CD4-positive, alpha-beta memory T cell (primary cell): ENCODE results near the gene TRPM5. TPM values are rescaled to one million over a fixed set of nuclear protein-coding genes. Genes with fewer than 3 reads are reported as not detected.

Experiments
- CTCF ChIA-PET: fragments of 350-600 bp; sonication (Branson Sonifier 250); formaldehyde crosslinking; loops from one replicate; lab custom pipeline; 2021; ENCODE audit warnings: inconsistent platforms; ENCODE audit not compliant: partially characterized antibody; lab: Charles Lee
- POLR2A ChIA-PET: fragments of 350-600 bp; sonication (Branson Sonifier 250); formaldehyde crosslinking; loops from one replicate; lab custom pipeline; 2021; ENCODE audit not compliant: partially characterized antibody; lab: Charles Lee
- DNase-seq, 5 donors: peaks; one replicate each; pipeline versions ENCODE4 v3.0.0 to v3.0.0-alpha.2; 2020 to 2022; ENCODE audit warnings: mixed read lengths in 1 of 5
- H3K27ac ChIP-seq: one replicate; pipeline ENCODE4 v1.7.0; 2013; ENCODE audit warnings: low read depth, low read length
- H3K27me3 ChIP-seq: 2 replicates; pipeline ENCODE4 v1.7.0; 2013; ENCODE audit warnings: mild to moderate bottlenecking, low read length, moderate library complexity; ENCODE audit not compliant: insufficient read depth
- H3K36me3 ChIP-seq: 2 replicates; pipeline ENCODE4 v1.7.0; 2013; ENCODE audit warnings: mild to moderate bottlenecking, low read length, moderate library complexity; ENCODE audit not compliant: insufficient read depth
- H3K4me1 ChIP-seq: 2 replicates; pipeline ENCODE4 v1.7.0; 2013; ENCODE audit warnings: mild to moderate bottlenecking, low read length, moderate library complexity; ENCODE audit not compliant: insufficient read depth
- H3K4me3 ChIP-seq, 2 donors: one replicate each; pipeline ENCODE4 v1.7.0; 2013; ENCODE audit warnings: low read length in 2 of 2, mild to moderate bottlenecking in 1 of 2
- H3K9me3 ChIP-seq, 2 donors: one replicate each; pipeline ENCODE4 v1.7.0; 2013; ENCODE audit warnings: low read length in 2 of 2, control low read depth in 1 of 2; ENCODE audit not compliant: control insufficient read depth in 1 of 2
- H3K27ac Mint-ChIP-seq, 7 donors: one replicate each; pipeline ENCODE4 v1.8.0; 2020 to 2021; ENCODE audit warnings: mixed read lengths in 7 of 7, mild to moderate bottlenecking in 6 of 7, inconsistent platforms in 3 of 7, moderate library complexity in 3 of 7
- H3K27me3 Mint-ChIP-seq, 2 donors: one replicate each; pipeline ENCODE4 v1.8.0; 2020 to 2021; ENCODE audit warnings: mixed read lengths in 2 of 2
- H3K36me3 Mint-ChIP-seq, 2 donors: one replicate each; pipeline ENCODE4 v1.8.0; 2020 to 2021; ENCODE audit warnings: mixed read lengths in 2 of 2, inconsistent platforms in 1 of 2, mild to moderate bottlenecking in 1 of 2
- H3K4me1 Mint-ChIP-seq, 4 donors: one replicate each; pipeline ENCODE4 v1.8.0; 2020 to 2021; ENCODE audit warnings: mixed read lengths in 4 of 4, mild to moderate bottlenecking in 1 of 4
- H3K4me3 Mint-ChIP-seq, 8 donors: one replicate each; pipeline ENCODE4 v1.8.0; 2020 to 2021; ENCODE audit warnings: mixed read lengths in 8 of 8, mild to moderate bottlenecking in 7 of 8, moderate library complexity in 6 of 8, inconsistent platforms in 3 of 8
- H3K9me3 Mint-ChIP-seq, 8 donors: one replicate each; pipeline ENCODE4 v1.8.0; 2020 to 2021; ENCODE audit warnings: mixed read lengths in 8 of 8, mild to moderate bottlenecking in 5 of 8, inconsistent platforms in 3 of 8, moderate library complexity in 1 of 8
- intact Hi-C: fragments of 100-400 bp; cut with micrococcal nuclease; formaldehyde crosslinking; loops from one replicate; pipeline ENCODE4 v1.15.1; 2023
- polyA plus RNA-seq, 2 donors: library from polyadenylated mRNA; unstranded; fragments of 300-500 nt; fragmentation: Illumina TruSeq; gene quantifications; one replicate each; pipeline ENCODE4 v1.2.3, GENCODE V29; 2021
- total RNA-seq, 2 experiments: library from RNA; stranded (reverse); gene quantifications; one replicate each; pipeline ENCODE4 v1.2.3, GENCODE V29; 2021

Gene TRPM5
- total and polyA plus RNA-seq, 4 experiments from 2014 or later = 0.19 to 0.23 TPM; not detected in 2

GRCh38 chr11:2410616-2411015 is 33.7 kb downstream of the TRPM5 start:
- no peaks in the 10 kb centered on the region for H3K27me3 ChIP-seq
- no peaks in the 10 kb centered on the region for H3K36me3 ChIP-seq
- intact Hi-C loops = no loop called here
- no peaks in the 10 kb centered on the region for H3K36me3 Mint-ChIP-seq
- no peaks in the 10 kb centered on the region for H3K9me3 Mint-ChIP-seq
- H3K27ac Mint-ChIP-seq = no peak overlapping the region
- CTCF ChIA-PET = interaction anchor here (2.3 kb wide), 1 partner anchor 10 kb away, joined by 8 read pairs; no protein-coding TSS in a partner anchor
- no peak overlapping the region for H3K4me3 Mint-ChIP-seq
- H3K27ac ChIP-seq = no peak overlapping the region
- no peaks in the 10 kb centered on the region for H3K4me1 Mint-ChIP-seq
- no peak for DNase-seq
- POLR2A ChIA-PET = interaction anchor here (2.0 kb wide), 1 partner anchor 10 kb away, joined by 7 read pairs; the partner anchor contains the start of gene TSSC4
- H3K4me3 ChIP-seq = no peak overlapping the region
- H3K9me3 ChIP-seq = no peaks in the 10 kb centered on the region
- H3K27me3 Mint-ChIP-seq = no peaks in the 10 kb centered on the region
- H3K4me1 ChIP-seq = no peaks in the 10 kb centered on the region

- no peak for DNase-seq
- ChIA-PET CTCF (interaction anchor here (0.6 to 2.2 kb wide), 2 partner anchors 9 to 10 kb away, joined by 3 to 10 read pairs; partner anchors contain the start of gene TSSC4), POLR2A (interaction anchor here (2.0 kb wide), 1 partner anchor 9 kb away, joined by 7 read pairs; the partner anchor contains the start of gene TSSC4)
- Histone ChIP-seq H3K4me3 (no peak overlapping the region), H3K4me1 (no peaks in the 10 kb centered on the region), H3K27ac (no peak overlapping the region), H3K36me3 (no peaks in the 10 kb centered on the region), H3K27me3 (no peaks in the 10 kb centered on the region), H3K9me3 (no peaks in the 10 kb centered on the region)
- Mint-ChIP-seq H3K9me3 (no peaks in the 10 kb centered on the region), H3K4me1 (no peaks in the 10 kb centered on the region), H3K4me3 (no peak overlapping the region), H3K27me3 (no peaks in the 10 kb centered on the region), H3K36me3 (no peaks in the 10 kb centered on the region), H3K27ac (no peak overlapping the region)
- intact Hi-C loops = no loop called here
Observed at GRCh38 chr11:2409611-2410468, 34.5 kb downstream of the TRPM5 start.

- Mint-ChIP-seq H3K4me3 (no peak overlapping the region), H3K9me3 (no peaks in the 10 kb centered on the region), H3K4me1 (no peaks in the 10 kb centered on the region), H3K27ac (no peak overlapping the region), H3K36me3 (peaks cover 0 to 2% of the 10 kb centered on the region in 2 donors), H3K27me3 (no peaks in the 10 kb centered on the region)
- H3K27me3 ChIP-seq = no peaks in the 10 kb centered on the region
- ChIA-PET CTCF (interaction anchor here (0.6 to 2.2 kb wide), 2 partner anchors 9 to 11 kb away, joined by 3 to 10 read pairs; partner anchors contain the start of gene TSSC4), POLR2A (interaction anchor here (2.0 kb wide), 1 partner anchor 9 kb away, joined by 7 read pairs; the partner anchor contains the start of gene TSSC4)
- H3K27ac ChIP-seq = no peak overlapping the region
- no peak for DNase-seq
- intact Hi-C loops = no loop called here
- no peaks in the 10 kb centered on the region for H3K36me3 ChIP-seq
- H3K4me1 ChIP-seq = no peaks in the 10 kb centered on the region
- no peaks in the 10 kb centered on the region for H3K9me3 ChIP-seq
- no peak overlapping the region for H3K4me3 ChIP-seq
Observed at GRCh38 chr11:2409126-2409525, 35.2 kb downstream of the TRPM5 start.

- Histone ChIP-seq H3K36me3 (peaks cover 3% of the 10 kb centered on the region), H3K9me3 (no peaks in the 10 kb centered on the region), H3K27ac (no peak overlapping the region), H3K27me3 (no peaks in the 10 kb centered on the region), H3K4me3 (no peak overlapping the region), H3K4me1 (no peaks in the 10 kb centered on the region)
- H3K9me3 Mint-ChIP-seq = no peaks in the 10 kb centered on the region
- H3K27me3 Mint-ChIP-seq = no peaks in the 10 kb centered on the region
- H3K4me3 Mint-ChIP-seq = no peak overlapping the region
- ChIA-PET CTCF (interaction anchor here (0.9 to 2.2 kb wide), 2 partner anchors 11 to 103 kb away, joined by 3 to 10 read pairs; no protein-coding TSS in a partner anchor), POLR2A (interaction anchor here (2.0 kb wide), 1 partner anchor 8 kb away, joined by 7 read pairs; the partner anchor contains the start of gene TSSC4)
- intact Hi-C loops = no loop called here
- DNase-seq = no peak
- no peaks in the 10 kb centered on the region for H3K4me1 Mint-ChIP-seq
- no peak overlapping the region for H3K27ac Mint-ChIP-seq
- H3K36me3 Mint-ChIP-seq = peaks cover 0 to 5% of the 10 kb centered on the region in 2 donors
Observed at GRCh38 chr11:2408671-2409070, 35.6 kb downstream of the TRPM5 start.

GRCh38 chr11:2406878-2407410 is 37.4 kb downstream of the TRPM5 start:
- DNase-seq = no peak
- H3K36me3 ChIP-seq = peaks cover 15% of the 10 kb centered on the region
- H3K9me3 ChIP-seq = no peaks in the 10 kb centered on the region
- H3K4me3 Mint-ChIP-seq = no peak overlapping the region
- intact Hi-C loops = no loop called here
- ChIA-PET POLR2A (no interaction called here), CTCF (no interaction called here)
- peaks cover 1 to 8% (median 6%) of the 10 kb centered on the region in 4 donors for H3K4me1 Mint-ChIP-seq
- H3K4me3 ChIP-seq = no peak overlapping the region
- no peaks in the 10 kb centered on the region for H3K9me3 Mint-ChIP-seq
- H3K36me3 Mint-ChIP-seq = peaks cover 0 to 11% of the 10 kb centered on the region in 2 donors
- H3K27ac Mint-ChIP-seq = no peak overlapping the region
- no peak overlapping the region for H3K27ac ChIP-seq
- H3K27me3 Mint-ChIP-seq = no peaks in the 10 kb centered on the region
- no peaks in the 10 kb centered on the region for H3K27me3 ChIP-seq
- H3K4me1 ChIP-seq = peaks cover 5% of the 10 kb centered on the region

- H3K9me3 Mint-ChIP-seq = no peaks in the 10 kb centered on the region
- no peaks in the 10 kb centered on the region for H3K27me3 Mint-ChIP-seq
- no peak overlapping the region for H3K4me3 ChIP-seq
- H3K36me3 Mint-ChIP-seq = peaks cover 0 to 13% of the 10 kb centered on the region in 2 donors
- ChIA-PET CTCF (interaction anchor here (1.3 kb wide), 1 partner anchor 125 kb away, joined by 3 read pairs; no protein-coding TSS in a partner anchor), POLR2A (no interaction called here)
- intact Hi-C loops = no loop called here
- H3K4me3 Mint-ChIP-seq = peak overlapping the region in 1 of 8 donors; percentile 30
- H3K27ac Mint-ChIP-seq = no peak overlapping the region
- no peaks in the 10 kb centered on the region for H3K27me3 ChIP-seq
- H3K9me3 ChIP-seq = no peaks in the 10 kb centered on the region
- no peak overlapping the region for H3K27ac ChIP-seq
- H3K36me3 ChIP-seq = peaks cover 15% of the 10 kb centered on the region
- H3K4me1 ChIP-seq = peaks cover 10% of the 10 kb centered on the region
- peaks cover 1 to 12% (median 8%) of the 10 kb centered on the region in 4 donors for H3K4me1 Mint-ChIP-seq
- no peak for DNase-seq
Observed at GRCh38 chr11:2406451-2406850, 37.9 kb downstream of the TRPM5 start.

- CTCF ChIA-PET = no interaction called here
Observed at GRCh38 chr11:2404735-2405196, 39.5 kb downstream of the TRPM5 start.

More at GRCh38 chr11:2404735-2405196, 39.5 kb downstream of the TRPM5 start:
- peaks cover 3 to 24% (median 17%) of the 10 kb centered on the region in 4 donors for H3K4me1 Mint-ChIP-seq
- no peak overlapping the region for H3K4me3 Mint-ChIP-seq
- Histone ChIP-seq H3K9me3 (no peaks in the 10 kb centered on the region), H3K27me3 (no peaks in the 10 kb centered on the region), H3K4me3 (no peak overlapping the region), H3K4me1 (peaks cover 15% of the 10 kb centered on the region), H3K36me3 (peaks cover 15% of the 10 kb centered on the region), H3K27ac (no peak overlapping the region)
- peaks cover 0 to 3% of the 10 kb centered on the region in 2 donors for H3K27me3 Mint-ChIP-seq
- H3K9me3 Mint-ChIP-seq = peaks cover 0 to 4% (median 0%) of the 10 kb centered on the region in 8 donors
- no peak for DNase-seq
- H3K36me3 Mint-ChIP-seq = peaks cover 0 to 20% of the 10 kb centered on the region in 2 donors
- POLR2A ChIA-PET = interaction anchor here (3.0 kb wide), 1 partner anchor 100 kb away, joined by 9 read pairs; no protein-coding TSS in a partner anchor
- intact Hi-C loops = no loop called here
- H3K27ac Mint-ChIP-seq = peak overlapping the region in 2 of 7 donors; percentile 11 to 70
